OCI-LY1 (cell line): Measurements from ENCODE around the gene MRPL14.

Source experiments
- EZH2 ChIP-seq: fragments of 200-600 bp; sonication (generic), shearing (Covaris generic); IDR thresholded peaks from 2 replicates; pipeline ENCODE4 v1.8.0; 2017; ENCODE audit warnings: borderline replicate concordance, mixed run types, mild to moderate bottlenecking, antibody characterized with exemption, low read length, moderate library complexity, mixed read lengths
- TF ChIP-seq, protein P1 (sequence below): fragments of 200-600 bp; sonication (generic), shearing (Covaris generic); IDR thresholded peaks from 2 replicates; pipeline ENCODE4 v1.5.1; 2017; ENCODE audit warnings: mild to moderate bottlenecking, antibody characterized with exemption, low read length, moderate library complexity, mixed read lengths

GRCh38 chr6:44100088-44100550 lies 27.1 kb downstream of the MRPL14 start:
- TF ChIP-seq, protein P1, sequence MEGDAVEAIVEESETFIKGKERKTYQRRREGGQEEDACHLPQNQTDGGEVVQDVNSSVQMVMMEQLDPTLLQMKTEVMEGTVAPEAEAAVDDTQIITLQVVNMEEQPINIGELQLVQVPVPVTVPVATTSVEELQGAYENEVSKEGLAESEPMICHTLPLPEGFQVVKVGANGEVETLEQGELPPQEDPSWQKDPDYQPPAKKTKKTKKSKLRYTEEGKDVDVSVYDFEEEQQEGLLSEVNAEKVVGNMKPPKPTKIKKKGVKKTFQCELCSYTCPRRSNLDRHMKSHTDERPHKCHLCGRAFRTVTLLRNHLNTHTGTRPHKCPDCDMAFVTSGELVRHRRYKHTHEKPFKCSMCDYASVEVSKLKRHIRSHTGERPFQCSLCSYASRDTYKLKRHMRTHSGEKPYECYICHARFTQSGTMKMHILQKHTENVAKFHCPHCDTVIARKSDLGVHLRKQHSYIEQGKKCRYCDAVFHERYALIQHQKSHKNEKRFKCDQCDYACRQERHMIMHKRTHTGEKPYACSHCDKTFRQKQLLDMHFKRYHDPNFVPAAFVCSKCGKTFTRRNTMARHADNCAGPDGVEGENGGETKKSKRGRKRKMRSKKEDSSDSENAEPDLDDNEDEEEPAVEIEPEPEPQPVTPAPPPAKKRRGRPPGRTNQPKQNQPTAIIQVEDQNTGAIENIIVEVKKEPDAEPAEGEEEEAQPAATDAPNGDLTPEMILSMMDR, result peak; percentile 48
- TF ChIP-seq EZH2, result no peak
